Activated B cell treated with CpG ODN at 0.5 μM for 24 hours (primary cell): ENCODE measurements around the gene FZD7. TPM values are rescaled to one million over a fixed set of nuclear protein-coding genes. Genes with fewer than 3 reads are reported as not detected.

Experiments used
- ATAC-seq: fragments of 200-7000 bp; cut with Tn5 transposase; one replicate; pipeline ENCODE4 v1.10.0; 2021; ENCODE audit warnings: low read depth, mild to moderate bottlenecking, moderate library complexity
- CTCF ChIA-PET: fragments of 350-600 bp; sonication (Branson Sonifier 250); formaldehyde crosslinking; loops from one replicate; lab custom pipeline; 2021; ENCODE audit warnings: antibody characterized with exemption; lab: Charles Lee
- POLR2A ChIA-PET: fragments of 350-600 bp; sonication (Branson Sonifier 250); formaldehyde crosslinking; loops from one replicate; lab custom pipeline; 2021; ENCODE audit warnings: antibody characterized with exemption; lab: Charles Lee
- DNase-seq: peaks from one replicate; pipeline ENCODE4 v3.0.0; 2022
- H3K27ac Mint-ChIP-seq: one replicate; pipeline ENCODE4 v1.8.0; 2020; ENCODE audit warnings: mixed read lengths
- H3K27me3 Mint-ChIP-seq: one replicate; pipeline ENCODE4 v1.8.0; 2021; ENCODE audit warnings: mixed read lengths
- H3K36me3 Mint-ChIP-seq: one replicate; pipeline ENCODE4 v1.8.0; 2021; ENCODE audit warnings: low read depth, mixed read lengths
- H3K4me1 Mint-ChIP-seq: one replicate; pipeline ENCODE4 v1.8.0; 2021; ENCODE audit warnings: mixed read lengths
- H3K4me3 Mint-ChIP-seq: one replicate; pipeline ENCODE4 v1.8.0; 2020; ENCODE audit warnings: mild to moderate bottlenecking, mixed read lengths
- H3K9me3 Mint-ChIP-seq: one replicate; pipeline ENCODE4 v1.8.0; 2020; ENCODE audit warnings: mixed read lengths
- CTCF ChIP-seq: fragments of 200-600 bp; IDR thresholded peaks from one replicate; pipeline ENCODE4 v1.8.0; 2022; ENCODE audit warnings: antibody characterized with exemption, mild to moderate bottlenecking
- intact Hi-C: fragments of 100-400 bp; cut with micrococcal nuclease; formaldehyde crosslinking; loops from one replicate; pipeline ENCODE4 v1.15.1; 2024
- total RNA-seq: library from RNA; stranded (reverse); gene quantifications from 2 replicates; pipeline ENCODE4 v1.2.3, GENCODE V29; 2022

FZD7 gene
- total RNA-seq, 1 donor from 2014 or later: 0.33 TPM

- H3K27ac Mint-ChIP-seq: no peak overlapping the region
- peaks cover 37% of the 10 kb centered on the region for H3K27me3 Mint-ChIP-seq
- intact Hi-C loops: no loop called here
- ATAC-seq: no peak
- no peak overlapping the region for H3K4me3 Mint-ChIP-seq
- ChIA-PET POLR2A (no interaction called here), CTCF (no interaction called here)
- TF ChIP-seq CTCF: no peak
- no peak for DNase-seq
- no peaks in the 10 kb centered on the region for H3K4me1 Mint-ChIP-seq
- no peaks in the 10 kb centered on the region for H3K36me3 Mint-ChIP-seq
- H3K9me3 Mint-ChIP-seq: no peaks in the 10 kb centered on the region
These were observed 21.0 kb downstream of the FZD7 start for GRCh38 chr2:202054679-202055078.

GRCh38 chr2:202056611-202057010 lies 23.0 kb downstream of the FZD7 start:
- CTCF ChIA-PET: interaction anchor here (1.5 kb wide), 1 partner anchor 196 kb away, joined by 3 read pairs; no protein-coding TSS in a partner anchor
- H3K9me3 Mint-ChIP-seq: no peaks in the 10 kb centered on the region
- no peak for TF ChIP-seq CTCF
- DNase-seq (no peak), ATAC-seq (no peak)
- intact Hi-C loops: loop anchor here (1.0 kb wide), 1 partner anchor 196 kb away; no protein-coding TSS in a partner anchor
- no peaks in the 10 kb centered on the region for H3K4me1 Mint-ChIP-seq
- no peaks in the 10 kb centered on the region for H3K36me3 Mint-ChIP-seq
- H3K27ac Mint-ChIP-seq: no peak overlapping the region
- H3K4me3 Mint-ChIP-seq: no peak overlapping the region
- H3K27me3 Mint-ChIP-seq: peaks cover 37% of the 10 kb centered on the region
- POLR2A ChIA-PET: no interaction called here

GRCh38 chr2:202060218-202060617 lies 26.6 kb downstream of the FZD7 start:
- Mint-ChIP-seq H3K4me1 (no peaks in the 10 kb centered on the region), H3K4me3 (no peak overlapping the region), H3K9me3 (no peaks in the 10 kb centered on the region), H3K36me3 (no peaks in the 10 kb centered on the region), H3K27me3 (peaks cover 22% of the 10 kb centered on the region), H3K27ac (no peak overlapping the region)
- POLR2A ChIA-PET: no interaction called here
- no peak for DNase-seq
- no peak for TF ChIP-seq CTCF
- intact Hi-C loops: no loop called here
- CTCF ChIA-PET: interaction anchor here (0.6 kb wide), 1 partner anchor 200 kb away, joined by 3 read pairs; no protein-coding TSS in a partner anchor
- no peak for ATAC-seq

GRCh38 chr2:202061695-202062094 lies 28.0 kb downstream of the FZD7 start:
- Mint-ChIP-seq H3K27ac (no peak overlapping the region), H3K27me3 (peaks cover 14% of the 10 kb centered on the region), H3K9me3 (no peaks in the 10 kb centered on the region), H3K36me3 (no peaks in the 10 kb centered on the region), H3K4me1 (no peaks in the 10 kb centered on the region), H3K4me3 (no peak overlapping the region)
- CTCF ChIA-PET: no interaction called here
- intact Hi-C loops: no loop called here
- TF ChIP-seq CTCF: no peak
- no peak for DNase-seq
- POLR2A ChIA-PET: no interaction called here
- no peak for ATAC-seq

GRCh38 chr2:202064171-202064880 lies 30.7 kb downstream of the FZD7 start:
- intact Hi-C loops: no loop called here
- CTCF ChIA-PET: no interaction called here
- no peak for DNase-seq
- POLR2A ChIA-PET: no interaction called here
- H3K27ac Mint-ChIP-seq: no peak overlapping the region
- peaks cover 8% of the 10 kb centered on the region for H3K27me3 Mint-ChIP-seq
- no peaks in the 10 kb centered on the region for H3K9me3 Mint-ChIP-seq
- no peak overlapping the region for H3K4me3 Mint-ChIP-seq
- H3K4me1 Mint-ChIP-seq: no peaks in the 10 kb centered on the region
- ATAC-seq: no peak
- no peaks in the 10 kb centered on the region for H3K36me3 Mint-ChIP-seq
- TF ChIP-seq CTCF: no peak
